ENCODE data around the gene UPK3BL2. TPM values are rescaled to one million over a fixed set of nuclear protein-coding genes. Genes with fewer than 3 reads are reported as not detected.
A peak's percentile ranks its signal among the peaks of the same experiment; 100 is the strongest.
"Not testable (repeated sequence)": the region's sequence is repeated elsewhere in the genome, so short reads cannot be mapped to it uniquely, and the experiment has no call there.

UPK3BL2 gene
- total RNA-seq, 2 experiments from 2014 or later: 10.2 to 22.2 TPM

DNA sequence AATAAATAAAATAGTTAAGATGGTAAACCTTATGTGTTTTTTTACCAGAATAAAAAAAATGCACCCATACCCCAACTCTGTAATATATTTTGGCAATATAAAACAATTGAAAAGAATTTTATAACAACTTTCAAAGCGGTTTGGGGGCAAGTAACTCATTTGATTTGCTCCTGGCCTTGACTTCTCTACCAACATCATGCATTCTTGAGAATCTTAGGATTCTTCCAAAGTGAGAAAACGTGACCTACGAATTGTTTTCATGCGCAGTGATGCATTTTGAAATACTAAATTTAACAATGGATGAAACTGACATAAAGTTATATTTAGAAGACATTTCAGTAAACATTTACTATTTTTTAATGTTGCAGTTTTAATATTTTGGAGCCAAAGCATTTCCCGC lies 22.7 kb downstream of the UPK3BL2 start:
- H3K4me1 ChIP-seq (ENCODE audit: insufficient read depth, low read length, poor library complexity, severe bottlenecking); H2AFZ ChIP-seq (ENCODE audit: low read length); intact Hi-C loops (cut with micrococcal nuclease; ENCODE audit: unreplicated experiment); POLR2A ChIA-PET; H3K9me3 ChIP-seq (ENCODE audit: low read length); H3K27ac ChIP-seq (ENCODE audit: low read depth, low read length, poor library complexity, severe bottlenecking); DNase-seq (ENCODE audit: low spot score); H4K20me1 ChIP-seq (ENCODE audit: insufficient read depth, low read length); H3K4me3 ChIP-seq (ENCODE audit: low read depth, low read length, poor library complexity, severe bottlenecking); H3K9me2 ChIP-seq (ENCODE audit: insufficient read depth, low read length); H3K4me2 ChIP-seq (ENCODE audit: low read length); BruUV-seq (replicated peaks); CTCF ChIA-PET (ENCODE audit: unreplicated experiment); H3K36me3 ChIP-seq (ENCODE audit: insufficient read depth, low read length); H3K79me2 ChIP-seq (ENCODE audit: insufficient read depth, low read depth, low read length): not testable (repeated sequence)

DNA sequence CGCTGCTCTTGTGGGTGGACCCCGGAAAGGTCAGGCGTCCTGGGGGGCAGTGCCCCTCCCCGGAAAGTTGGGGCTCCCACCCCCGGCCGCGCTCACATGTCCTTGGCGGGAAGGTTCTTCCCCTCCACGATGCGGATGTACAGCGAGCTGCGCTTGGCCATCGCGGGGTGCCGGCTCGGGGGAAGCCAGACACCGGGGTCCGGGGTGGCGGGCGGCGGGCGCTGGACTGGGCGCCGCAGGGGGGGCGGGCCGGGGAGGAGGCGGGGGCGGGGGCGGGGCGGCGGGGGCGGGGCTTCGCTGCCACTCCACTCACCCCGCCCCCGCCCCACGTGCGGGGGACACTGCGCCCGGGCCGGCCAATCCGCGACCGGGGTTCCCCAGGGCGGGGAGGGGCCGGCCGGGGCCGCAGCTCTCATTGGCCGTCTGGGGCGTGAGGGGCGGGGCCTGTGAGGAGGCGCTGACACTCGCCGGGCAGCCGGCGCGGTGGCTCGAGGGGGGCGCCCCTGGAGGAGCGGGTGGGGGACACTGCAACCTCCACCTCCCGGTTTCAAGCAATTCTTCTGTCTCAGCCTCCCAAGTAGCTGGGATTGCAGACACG lies 25.8 kb downstream of the UPK3BL2 start, which contains the start of gene RASA4B:
Gene RASA4B, minus strand, starts transcription at position 228 of the 598 bp plus-strand sequence. Its CDS starts 67 bp downstream, at position 161.
- peak; percentile 15 for DNase-seq (ENCODE audit: low spot score)

DNA sequence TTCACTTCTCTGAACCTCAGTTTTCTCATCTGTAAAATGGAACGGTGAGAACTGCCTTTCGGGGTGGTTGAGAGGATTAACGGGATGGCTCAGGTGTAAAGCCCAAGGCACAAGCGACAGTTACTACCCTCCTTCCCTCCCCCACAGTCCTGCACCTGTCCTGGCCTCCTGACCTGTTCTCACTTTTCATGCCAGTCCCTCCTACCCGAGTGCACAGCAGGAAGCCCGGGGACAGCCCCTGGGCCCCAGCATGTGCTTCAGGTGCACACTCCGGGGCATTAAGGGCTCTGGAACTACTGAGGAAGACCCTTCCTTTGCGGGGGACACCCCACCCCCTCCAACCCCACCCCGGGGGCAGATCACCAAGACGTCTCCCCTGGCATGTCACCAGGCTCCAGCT lies 26.5 kb downstream of the UPK3BL2 start:
- BruUV-seq (replicated peaks); H3K9me2 ChIP-seq (ENCODE audit: insufficient read depth, low read length); H3K27ac ChIP-seq (ENCODE audit: low read depth, low read length, poor library complexity, severe bottlenecking); H3K79me2 ChIP-seq (ENCODE audit: insufficient read depth, low read depth, low read length); DNase-seq (ENCODE audit: low spot score); H3K4me3 ChIP-seq (ENCODE audit: low read depth, low read length, poor library complexity, severe bottlenecking); POLR2A ChIA-PET; H4K20me1 ChIP-seq (ENCODE audit: insufficient read depth, low read length); H3K4me2 ChIP-seq (ENCODE audit: low read length); H3K9me3 ChIP-seq (ENCODE audit: low read length); CTCF ChIA-PET (ENCODE audit: unreplicated experiment); H3K36me3 ChIP-seq (ENCODE audit: insufficient read depth, low read length); H3K4me1 ChIP-seq (ENCODE audit: insufficient read depth, low read length, poor library complexity, severe bottlenecking); H2AFZ ChIP-seq (ENCODE audit: low read length); intact Hi-C loops (cut with micrococcal nuclease; ENCODE audit: unreplicated experiment): not testable (repeated sequence)

More for the DNA sequence above, 25.8 kb downstream of the UPK3BL2 start, which contains the start of gene RASA4B:
- H3K9me3 ChIP-seq (ENCODE audit: low read length); BruUV-seq (replicated peaks); CTCF ChIA-PET (ENCODE audit: unreplicated experiment); H4K20me1 ChIP-seq (ENCODE audit: insufficient read depth, low read length); H3K36me3 ChIP-seq (ENCODE audit: insufficient read depth, low read length); H3K4me1 ChIP-seq (ENCODE audit: insufficient read depth, low read length, poor library complexity, severe bottlenecking); H2AFZ ChIP-seq (ENCODE audit: low read length); H3K4me3 ChIP-seq (ENCODE audit: low read depth, low read length, poor library complexity, severe bottlenecking); H3K9me2 ChIP-seq (ENCODE audit: insufficient read depth, low read length); intact Hi-C loops (cut with micrococcal nuclease; ENCODE audit: unreplicated experiment); H3K27ac ChIP-seq (ENCODE audit: low read depth, low read length, poor library complexity, severe bottlenecking); POLR2A ChIA-PET; H3K79me2 ChIP-seq (ENCODE audit: insufficient read depth, low read depth, low read length): not testable (repeated sequence)
- peak within 1 kb of the TSS; percentile 39; the same call in 1 of the 2 replicates for H3K4me2 ChIP-seq (ENCODE audit: low read length)

DNA sequence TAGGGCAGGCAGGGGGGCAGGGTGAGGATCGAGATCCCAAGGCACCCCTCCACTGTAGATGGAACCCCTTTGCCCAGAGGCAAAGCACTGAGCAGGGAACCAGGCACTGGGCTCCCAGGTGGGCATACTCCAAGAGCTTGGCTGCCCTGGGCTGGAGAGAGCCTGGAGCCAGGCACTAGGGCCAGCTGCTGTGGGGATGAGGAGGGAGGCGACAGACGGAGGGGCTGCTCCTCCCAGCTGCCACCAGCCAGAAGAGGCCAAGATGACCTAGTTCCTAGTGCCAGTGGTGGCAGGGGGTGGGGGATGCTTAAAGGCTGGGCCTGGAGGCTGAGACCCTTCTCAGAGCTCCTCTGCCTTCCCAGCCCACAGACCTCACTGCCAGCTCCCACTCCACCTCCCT lies 27.6 kb downstream of the UPK3BL2 start:
- H2AFZ ChIP-seq (ENCODE audit: low read length); H3K9me3 ChIP-seq (ENCODE audit: low read length); H3K9me2 ChIP-seq (ENCODE audit: insufficient read depth, low read length); BruUV-seq (replicated peaks); CTCF ChIA-PET (ENCODE audit: unreplicated experiment); H3K4me1 ChIP-seq (ENCODE audit: insufficient read depth, low read length, poor library complexity, severe bottlenecking); DNase-seq (ENCODE audit: low spot score); H3K27ac ChIP-seq (ENCODE audit: low read depth, low read length, poor library complexity, severe bottlenecking); H3K36me3 ChIP-seq (ENCODE audit: insufficient read depth, low read length); intact Hi-C loops (cut with micrococcal nuclease; ENCODE audit: unreplicated experiment); POLR2A ChIA-PET; H3K4me2 ChIP-seq (ENCODE audit: low read length); H4K20me1 ChIP-seq (ENCODE audit: insufficient read depth, low read length); H3K79me2 ChIP-seq (ENCODE audit: insufficient read depth, low read depth, low read length); H3K4me3 ChIP-seq (ENCODE audit: low read depth, low read length, poor library complexity, severe bottlenecking): not testable (repeated sequence)

DNA sequence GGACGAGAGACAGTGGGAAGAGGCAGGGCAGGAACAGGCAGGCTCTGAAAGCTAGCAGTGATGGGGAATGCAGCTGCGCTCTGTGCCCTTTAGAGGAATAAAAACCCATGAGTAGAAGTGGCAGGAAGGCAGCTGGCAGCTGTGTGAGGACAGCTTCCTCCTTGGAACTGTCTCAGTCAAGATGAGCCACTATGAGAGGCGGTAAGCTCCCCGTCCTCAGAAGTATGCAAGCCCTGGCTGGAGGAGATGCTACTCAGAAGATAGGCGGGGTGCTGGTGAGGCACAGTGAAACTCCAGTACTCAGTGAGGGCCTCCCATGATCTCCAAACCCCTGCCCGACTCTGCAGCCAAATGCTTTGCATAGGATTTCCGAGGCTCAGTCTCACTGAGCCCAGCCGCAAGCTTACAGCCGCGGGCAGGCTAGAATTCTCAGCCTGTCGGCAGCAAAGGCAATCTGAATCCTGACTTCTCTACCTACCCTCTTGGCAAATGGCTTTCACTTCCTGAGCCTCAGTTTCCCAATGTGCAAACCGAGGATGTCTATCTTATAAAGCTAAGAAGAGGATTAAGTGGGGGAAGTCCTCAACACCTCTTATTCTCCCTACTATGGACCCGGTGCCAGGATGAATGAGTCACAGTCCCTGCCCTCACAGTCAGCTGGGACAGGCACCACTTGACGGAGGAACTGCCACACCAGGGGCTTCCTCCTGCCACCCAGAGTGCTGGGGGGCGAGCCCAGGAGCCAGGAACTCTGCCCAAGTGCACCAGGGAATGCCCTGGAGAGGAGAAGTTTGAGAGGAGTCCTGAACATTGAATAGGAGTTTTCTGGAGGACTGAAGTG lies 28.4 kb downstream of the UPK3BL2 start:
- H3K4me1 ChIP-seq (ENCODE audit: insufficient read depth, low read length, poor library complexity, severe bottlenecking); H3K4me3 ChIP-seq (ENCODE audit: low read depth, low read length, poor library complexity, severe bottlenecking); H2AFZ ChIP-seq (ENCODE audit: low read length); BruUV-seq (replicated peaks); DNase-seq (ENCODE audit: low spot score); H3K36me3 ChIP-seq (ENCODE audit: insufficient read depth, low read length); intact Hi-C loops (cut with micrococcal nuclease; ENCODE audit: unreplicated experiment); H3K9me2 ChIP-seq (ENCODE audit: insufficient read depth, low read length); H3K9me3 ChIP-seq (ENCODE audit: low read length); POLR2A ChIA-PET; H4K20me1 ChIP-seq (ENCODE audit: insufficient read depth, low read length); H3K79me2 ChIP-seq (ENCODE audit: insufficient read depth, low read depth, low read length); CTCF ChIA-PET (ENCODE audit: unreplicated experiment): not testable (repeated sequence)
- peak overlapping the region; percentile 64 for H3K27ac ChIP-seq (ENCODE audit: low read depth, low read length, poor library complexity, severe bottlenecking)
- peak overlapping the region; percentile 53; the same call in 1 of the 2 replicates for H3K4me2 ChIP-seq (ENCODE audit: low read length)

DNA sequence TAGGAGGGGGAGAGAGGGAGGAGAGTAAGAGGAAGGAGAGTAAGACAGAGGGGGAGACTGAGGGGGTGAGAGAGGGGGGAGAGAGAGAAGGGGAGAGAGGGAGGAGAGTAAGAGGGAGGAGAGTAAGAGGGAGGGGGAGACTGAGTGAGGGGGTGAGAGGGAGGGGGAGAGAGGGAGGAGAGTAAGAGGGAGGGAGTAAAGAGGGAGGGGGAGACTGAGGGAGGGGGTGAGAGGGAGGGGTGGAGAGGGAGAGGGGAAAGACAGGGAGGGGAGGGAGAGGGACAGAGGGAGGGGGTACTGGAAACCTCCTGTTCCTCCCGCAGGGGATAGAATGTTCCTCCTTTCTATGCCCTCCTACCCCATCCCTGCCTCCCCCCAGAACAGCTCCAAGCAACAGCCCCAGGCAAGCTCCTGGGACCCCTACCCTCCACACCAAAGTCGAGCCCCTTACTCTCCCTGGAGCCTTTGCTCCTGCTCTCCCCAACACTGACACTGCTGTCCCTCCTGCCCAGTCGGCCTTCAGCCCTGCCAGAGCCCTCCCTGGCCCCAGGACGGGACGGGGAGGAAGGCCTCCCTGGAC lies 30.8 kb downstream of the UPK3BL2 start:
- H3K9me3 ChIP-seq (ENCODE audit: low read length); H4K20me1 ChIP-seq (ENCODE audit: insufficient read depth, low read length); H3K9me2 ChIP-seq (ENCODE audit: insufficient read depth, low read length); BruUV-seq (replicated peaks); CTCF ChIA-PET (ENCODE audit: unreplicated experiment); H3K27ac ChIP-seq (ENCODE audit: low read depth, low read length, poor library complexity, severe bottlenecking); H3K36me3 ChIP-seq (ENCODE audit: insufficient read depth, low read length); intact Hi-C loops (cut with micrococcal nuclease; ENCODE audit: unreplicated experiment); H2AFZ ChIP-seq (ENCODE audit: low read length); H3K4me1 ChIP-seq (ENCODE audit: insufficient read depth, low read length, poor library complexity, severe bottlenecking); H3K4me3 ChIP-seq (ENCODE audit: low read depth, low read length, poor library complexity, severe bottlenecking); POLR2A ChIA-PET; H3K79me2 ChIP-seq (ENCODE audit: insufficient read depth, low read depth, low read length): not testable (repeated sequence)
- DNase-seq (ENCODE audit: low spot score): peak; percentile 48
- H3K4me2 ChIP-seq (ENCODE audit: low read length): 0 out of 2 replicates have a peak overlapping the region, but pooled peaks have one; percentile 8

All from OCI-LY7 (cell line).